ENCODE results near the gene HNRNPUL2. TPM values are rescaled to one million over a fixed set of nuclear protein-coding genes. Genes with fewer than 3 reads are reported as not detected.

The HNRNPUL2 gene
- total and polyA plus RNA-seq, 9 donors = 11.0 to 81.2 (median 41.2) TPM

DNA sequence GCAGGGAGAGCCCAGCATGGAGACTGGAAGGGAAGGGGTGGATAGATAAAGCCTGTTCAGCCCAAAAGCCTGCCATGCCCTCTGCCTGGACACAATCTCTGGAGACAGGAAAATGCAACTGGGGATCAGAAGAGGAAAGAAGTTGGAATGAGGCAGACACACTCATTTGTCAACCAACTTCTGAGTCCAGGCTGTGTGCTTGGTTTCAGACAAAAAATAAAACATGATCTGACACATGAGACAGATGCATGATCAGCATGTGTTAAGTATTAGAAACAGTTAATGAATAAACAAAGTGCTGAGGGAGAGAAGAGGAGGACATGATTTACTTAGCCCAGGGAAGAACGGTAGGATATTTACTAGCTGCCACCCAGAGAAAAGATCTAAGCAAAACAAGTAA, 38.8 kb downstream of the HNRNPUL2 start:
- H3K9me3 ChIP-seq = no peaks in the 10 kb centered on the region
- TF ChIP-seq EP300 (IDR thresholded peaks at IDR 0.05) (no peak), POLR2A (IDR thresholded peaks at IDR 0.05) (no peak)
- TF ChIP-seq, protein P1, sequence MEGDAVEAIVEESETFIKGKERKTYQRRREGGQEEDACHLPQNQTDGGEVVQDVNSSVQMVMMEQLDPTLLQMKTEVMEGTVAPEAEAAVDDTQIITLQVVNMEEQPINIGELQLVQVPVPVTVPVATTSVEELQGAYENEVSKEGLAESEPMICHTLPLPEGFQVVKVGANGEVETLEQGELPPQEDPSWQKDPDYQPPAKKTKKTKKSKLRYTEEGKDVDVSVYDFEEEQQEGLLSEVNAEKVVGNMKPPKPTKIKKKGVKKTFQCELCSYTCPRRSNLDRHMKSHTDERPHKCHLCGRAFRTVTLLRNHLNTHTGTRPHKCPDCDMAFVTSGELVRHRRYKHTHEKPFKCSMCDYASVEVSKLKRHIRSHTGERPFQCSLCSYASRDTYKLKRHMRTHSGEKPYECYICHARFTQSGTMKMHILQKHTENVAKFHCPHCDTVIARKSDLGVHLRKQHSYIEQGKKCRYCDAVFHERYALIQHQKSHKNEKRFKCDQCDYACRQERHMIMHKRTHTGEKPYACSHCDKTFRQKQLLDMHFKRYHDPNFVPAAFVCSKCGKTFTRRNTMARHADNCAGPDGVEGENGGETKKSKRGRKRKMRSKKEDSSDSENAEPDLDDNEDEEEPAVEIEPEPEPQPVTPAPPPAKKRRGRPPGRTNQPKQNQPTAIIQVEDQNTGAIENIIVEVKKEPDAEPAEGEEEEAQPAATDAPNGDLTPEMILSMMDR (IDR thresholded peaks at IDR 0.05) = no peak
- WGBS, 3 donors = 0 to 19% (median 6%) methylated on average over 1 of the region's 1 CpG
- no peaks in the 10 kb centered on the region for H3K27me3 ChIP-seq
- no peak for DNase-seq
- no peaks in the 10 kb centered on the region for H3K36me3 ChIP-seq
- peak overlapping the region; percentile 48 for H3K4me3 ChIP-seq
- peak overlapping the region; percentile 79 to 87 for H3K27ac ChIP-seq
- intact Hi-C loops (cut with DNase I) = loop anchor here in 1 of 4 donors (5.0 kb wide), 1 partner anchor 291 kb away; no protein-coding TSS in a partner anchor
- peaks cover 12% of the 10 kb centered on the region for H3K4me1 ChIP-seq (ENCODE audit: insufficient read depth)

DNA sequence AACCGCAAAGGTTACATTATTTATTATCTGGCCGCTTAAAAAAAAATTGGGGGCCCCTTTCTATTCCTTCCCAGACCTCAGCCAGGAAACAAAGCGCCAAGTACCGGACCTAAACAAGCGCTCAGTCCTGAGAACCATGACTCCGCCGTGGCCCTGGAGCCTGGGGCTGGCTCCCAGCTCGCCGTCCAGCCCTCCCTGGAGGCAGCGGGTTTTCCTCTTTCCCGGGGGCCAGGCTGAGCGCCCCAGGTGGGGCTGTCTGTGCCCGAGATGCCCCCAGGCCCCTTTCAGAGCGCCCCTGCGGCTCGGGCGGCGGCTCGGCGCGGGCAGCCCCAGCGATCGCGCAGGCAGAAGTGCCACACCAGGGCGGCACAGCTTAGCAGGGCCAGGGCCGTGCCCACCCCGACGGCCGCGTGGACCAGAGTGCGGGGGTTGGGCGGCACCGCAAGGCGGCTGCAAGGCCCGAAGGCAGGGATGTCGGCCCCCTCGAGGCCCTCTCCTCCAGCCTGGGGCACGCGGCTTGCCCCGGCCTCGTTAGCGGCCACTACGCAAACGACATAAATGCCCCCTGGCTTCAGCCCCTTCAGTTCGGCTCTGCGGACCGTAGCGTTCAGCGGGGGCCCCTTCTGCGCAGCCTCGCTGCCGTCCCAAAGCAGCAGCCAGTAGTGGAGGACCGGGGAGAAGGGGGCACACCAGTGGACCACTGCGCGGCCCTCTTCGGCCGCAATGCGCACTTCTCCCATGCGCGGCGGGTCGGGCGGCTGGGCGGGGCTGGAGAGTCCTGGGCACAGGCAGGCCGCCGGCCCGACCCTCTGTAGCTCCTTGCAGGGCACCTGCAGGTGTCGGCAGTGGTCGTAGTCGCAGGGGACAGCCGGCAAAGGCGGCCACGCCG, 39.5 kb downstream of the HNRNPUL2 start:
- 42 to 46% (median 45%) methylated on average over 48 to 74 of the region's 74 CpGs for WGBS, 3 donors
- peak in 2 of 5 donors; percentile 53 to 61 for DNase-seq
- peak overlapping the region; percentile 79 to 87 for H3K27ac ChIP-seq

DNA sequence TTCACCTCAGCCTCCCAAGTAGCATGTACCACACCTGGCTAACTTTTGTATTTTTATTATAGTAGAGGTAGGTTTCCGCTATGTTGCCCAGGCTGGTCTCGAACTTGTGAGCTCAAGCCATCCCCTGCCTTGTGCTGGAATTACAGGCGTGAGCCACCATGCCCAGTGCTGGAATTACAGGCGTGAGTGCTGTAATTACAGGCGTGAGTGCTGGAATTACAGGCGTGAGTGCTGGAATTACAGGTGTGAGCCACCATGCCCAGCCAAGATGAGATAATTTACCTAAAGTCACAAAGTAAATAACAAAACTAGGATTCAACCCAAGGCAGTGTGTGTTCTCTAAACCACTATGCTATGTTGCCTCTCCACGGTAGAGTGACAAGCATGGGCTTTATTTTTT, 44.7 kb downstream of the HNRNPUL2 start:
- intact Hi-C loops (cut with DNase I) = no loop called here
- H3K4me3 ChIP-seq = no peak overlapping the region
- H3K27me3 ChIP-seq = no peaks in the 10 kb centered on the region
- H3K36me3 ChIP-seq = no peaks in the 10 kb centered on the region
- H3K4me1 ChIP-seq (ENCODE audit: insufficient read depth) = peaks cover 4% of the 10 kb centered on the region
- 89 to 91% (median 89%) methylated on average over 7 of the region's 7 CpGs for WGBS, 3 donors
- no peak for DNase-seq
- TF ChIP-seq, protein P1 (IDR thresholded peaks at IDR 0.05) = no peak
- H3K9me3 ChIP-seq = no peaks in the 10 kb centered on the region
- H3K27ac ChIP-seq = no peak overlapping the region

More for the DNA sequence above, 39.5 kb downstream of the HNRNPUL2 start:
- Histone ChIP-seq H3K36me3 (no peaks in the 10 kb centered on the region), H3K27me3 (no peaks in the 10 kb centered on the region), H3K9me3 (no peaks in the 10 kb centered on the region), H3K4me3 (peak overlapping the region; percentile 48), H3K4me1 (ENCODE audit: insufficient read depth) (peaks cover 12% of the 10 kb centered on the region)
- intact Hi-C loops (cut with DNase I) = loop anchor here in 1 of 4 donors (5.0 kb wide), 1 partner anchor 290 kb away; no protein-coding TSS in a partner anchor
- TF ChIP-seq EP300 (IDR thresholded peaks at IDR 0.05) = no peak
- no peak for TF ChIP-seq POLR2A (IDR thresholded peaks at IDR 0.05)
- TF ChIP-seq, protein P1 (IDR thresholded peaks at IDR 0.05) = no peak

DNA sequence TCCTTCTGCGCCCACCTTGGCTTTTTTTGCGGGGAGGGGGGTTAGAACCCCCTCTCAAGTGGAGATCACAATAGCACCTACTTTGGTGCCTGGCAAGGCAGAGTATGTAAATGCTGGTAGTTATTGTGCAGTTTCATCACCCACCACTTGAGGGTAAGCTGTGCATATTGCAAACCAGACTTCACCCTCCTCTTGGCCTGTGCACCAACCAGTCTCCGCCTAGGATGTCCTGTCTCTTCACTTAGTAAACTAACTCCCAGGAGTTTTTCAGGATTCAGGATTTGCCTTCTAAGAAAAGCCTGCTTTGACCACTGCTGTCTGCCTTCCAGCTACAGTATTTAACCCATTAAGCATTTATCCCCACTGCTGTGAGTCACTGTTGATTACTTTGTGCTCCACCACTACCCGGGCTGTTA, 46.4 kb downstream of the HNRNPUL2 start:
- Histone ChIP-seq H3K36me3 (no peaks in the 10 kb centered on the region), H3K27ac (no peak overlapping the region), H3K9me3 (no peaks in the 10 kb centered on the region), H3K4me1 (ENCODE audit: insufficient read depth) (peaks cover 3% of the 10 kb centered on the region), H3K4me3 (no peak overlapping the region), H3K27me3 (no peaks in the 10 kb centered on the region)
- intact Hi-C loops (cut with DNase I) = no loop called here
- peak in 3 of 5 donors; percentile 52 to 60 (median 52) for DNase-seq
- 28 to 44% (median 33%) methylated on average over 4 of the region's 4 CpGs for WGBS, 3 donors
- TF ChIP-seq POLR2A (IDR thresholded peaks at IDR 0.05) = no peak
- TF ChIP-seq, protein P1 (IDR thresholded peaks at IDR 0.05) = peak in 2 of 3 donors; percentile 40 to 54

Measured in ovary (tissue), 9 donors.